Endodermal cell (in vitro differentiated cells): ENCODE results near the gene MPPED2. TPM values are rescaled to one million over a fixed set of nuclear protein-coding genes. Genes with fewer than 3 reads are reported as not detected.

Source experiments
- DNase-seq: peaks from one replicate; pipeline ENCODE4 v3.0.0-alpha.2; 2017
- H3K27ac ChIP-seq: 2 replicates; pipeline ENCODE4 v1.5.1; 2013; ENCODE audit warnings: mild to moderate bottlenecking, low read depth, low read length, moderate library complexity
- H3K27me3 ChIP-seq: 2 replicates; pipeline ENCODE4 v1.6.1; 2013; ENCODE audit warnings: mild to moderate bottlenecking, low read length, moderate library complexity; ENCODE audit not compliant: insufficient read depth, control insufficient read depth, poor library complexity, severe bottlenecking
- H3K36me3 ChIP-seq: 2 replicates; pipeline ENCODE4 v1.7.0; 2013; ENCODE audit warnings: mild to moderate bottlenecking, low read length, moderate library complexity; ENCODE audit not compliant: control insufficient read depth, insufficient read depth
- H3K4me1 ChIP-seq: one replicate; pipeline ENCODE4 v1.7.0; 2013; ENCODE audit warnings: low read length; ENCODE audit not compliant: control insufficient read depth, insufficient read depth
- H3K4me3 ChIP-seq: 2 replicates; pipeline ENCODE4 v1.5.1; 2013; ENCODE audit warnings: mild to moderate bottlenecking, low read length, moderate library complexity
- H3K9ac ChIP-seq: 2 replicates; pipeline ENCODE4 v1.6.1; 2013; ENCODE audit warnings: mild to moderate bottlenecking, low read length, moderate library complexity; ENCODE audit not compliant: poor library complexity, severe bottlenecking; ENCODE audit errors: extremely low read depth
- H3K9me3 ChIP-seq: 2 replicates; pipeline ENCODE4 v1.6.1; 2013; ENCODE audit warnings: mild to moderate bottlenecking, low read length, moderate library complexity; ENCODE audit not compliant: control insufficient read depth
- H3K27ac Mint-ChIP-seq: 2 replicates; pipeline ENCODE4 v1.8.0; 2020; ENCODE audit warnings: mixed read lengths
- H3K27me3 Mint-ChIP-seq: 2 replicates; pipeline ENCODE4 v1.8.0; 2021; ENCODE audit warnings: mild to moderate bottlenecking, mixed read lengths; ENCODE audit not compliant: insufficient read depth
- H3K36me3 Mint-ChIP-seq: 2 replicates; pipeline ENCODE4 v1.8.0; 2020; ENCODE audit warnings: low read depth, mixed read lengths
- H3K4me1 Mint-ChIP-seq: 2 replicates; pipeline ENCODE4 v1.8.0; 2020; ENCODE audit warnings: mixed read lengths
- H3K4me3 Mint-ChIP-seq: 2 replicates; pipeline ENCODE4 v1.8.0; 2020; ENCODE audit warnings: mild to moderate bottlenecking, moderate library complexity, mixed read lengths
- H3K9me3 Mint-ChIP-seq: 2 replicates; pipeline ENCODE4 v1.8.0; 2020; ENCODE audit warnings: mild to moderate bottlenecking, mixed read lengths
- CTCF ChIP-seq: fragments of 200-600 bp; sonication (generic); conservative IDR thresholded peaks from 2 replicates; pipeline ENCODE4 v1.5.0; 2021; ENCODE audit warnings: antibody characterized with exemption, mild to moderate bottlenecking
- WGBS, 2 experiments: methylation state at CpG; one replicate each; pipeline versions ENCODE4 v1.1.5 to v1.1.7; 2013; ENCODE audit warnings: missing lambda C conversion rate in 2 of 2, mixed read lengths in 1 of 2; ENCODE audit not compliant: insufficient coverage in 1 of 2, insufficient read length in 1 of 2; 5-methylcytosine and 5-hydroxymethylcytosine counted together
- total RNA-seq, 2 donors: library from RNA; stranded (reverse); fragmentation: NEBNext Ultra II Directional in 1 of 2; extraction: Animal tissue kit (Norgen Biotek cat#: 25700) in 1 of 2; gene quantifications; 2 replicates in 1 of 2; 3 replicates in 1 of 2; pipeline ENCODE4 v1.2.1, GENCODE V29; 2021

Gene MPPED2
- total RNA-seq, 2 donors from 2014 or later, result 1.5 to 16.4 TPM

DNA sequence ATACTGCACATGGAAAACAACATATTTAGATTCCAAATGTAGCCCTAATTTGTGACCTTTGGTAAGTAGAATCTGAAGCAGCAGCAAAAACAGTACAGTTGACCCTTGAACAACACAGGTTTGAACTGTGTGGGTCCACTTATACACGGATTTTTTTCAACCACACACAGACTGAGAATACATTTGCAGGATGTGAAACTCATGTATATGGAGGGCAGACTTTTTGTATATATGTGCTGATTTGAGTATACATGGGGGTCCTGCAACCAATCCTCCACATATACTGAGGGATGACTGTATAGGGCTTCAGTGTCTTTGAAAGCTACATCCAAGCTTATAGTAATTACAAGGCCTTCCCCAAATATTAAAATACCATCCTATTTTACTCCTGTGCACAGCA lies 120.5 kb downstream of the MPPED2 start:
- Mint-ChIP-seq H3K36me3 (no peaks in the 10 kb centered on the region), H3K4me1 (peaks cover 21% of the 10 kb centered on the region), H3K27me3 (no peaks in the 10 kb centered on the region), H3K9me3 (no peaks in the 10 kb centered on the region), H3K27ac (no peak overlapping the region), H3K4me3 (no peak overlapping the region)
- H3K4me1 ChIP-seq, result no peaks in the 10 kb centered on the region
- WGBS, 2 experiments, result 100% methylated on average over 1 of the region's 1 CpG; no CpG with 5 or more reads in 1 of the 2 experiments
- H3K36me3 ChIP-seq, result no peaks in the 10 kb centered on the region
- no peaks in the 10 kb centered on the region for H3K9me3 ChIP-seq
- H3K4me3 ChIP-seq, result no peak overlapping the region
- H3K27me3 ChIP-seq, result no peaks in the 10 kb centered on the region
- no peak overlapping the region for H3K27ac ChIP-seq
- no peak for TF ChIP-seq CTCF
- DNase-seq, result no peak
- H3K9ac ChIP-seq, result no peak overlapping the region

GRCh38 chr11:30465192-30465591 lies 121.0 kb downstream of the MPPED2 start:
- Mint-ChIP-seq H3K4me1 (peaks cover 21% of the 10 kb centered on the region), H3K27ac (no peak overlapping the region), H3K36me3 (no peaks in the 10 kb centered on the region), H3K27me3 (no peaks in the 10 kb centered on the region), H3K9me3 (no peaks in the 10 kb centered on the region), H3K4me3 (no peak overlapping the region)
- 67 to 91% methylated on average over 1 to 2 of the region's 2 CpGs for WGBS, 2 experiments
- Histone ChIP-seq H3K4me3 (no peak overlapping the region), H3K27ac (no peak overlapping the region), H3K9me3 (no peaks in the 10 kb centered on the region), H3K27me3 (no peaks in the 10 kb centered on the region), H3K4me1 (no peaks in the 10 kb centered on the region), H3K9ac (no peak overlapping the region), H3K36me3 (no peaks in the 10 kb centered on the region)
- TF ChIP-seq CTCF, result no peak
- DNase-seq, result no peak

GRCh38 chr11:30463266-30463665 lies 122.9 kb downstream of the MPPED2 start:
- 92% methylated on average over 2 of the region's 2 CpGs; no CpG with 5 or more reads in 1 of the 2 experiments for WGBS, 2 experiments
- H3K9me3 ChIP-seq, result no peaks in the 10 kb centered on the region
- H3K27ac ChIP-seq, result no peak overlapping the region
- Mint-ChIP-seq H3K4me3 (no peak overlapping the region), H3K9me3 (no peaks in the 10 kb centered on the region), H3K36me3 (no peaks in the 10 kb centered on the region), H3K27me3 (no peaks in the 10 kb centered on the region), H3K27ac (no peak overlapping the region), H3K4me1 (peaks cover 21% of the 10 kb centered on the region)
- H3K9ac ChIP-seq, result no peak overlapping the region
- no peaks in the 10 kb centered on the region for H3K27me3 ChIP-seq
- no peaks in the 10 kb centered on the region for H3K36me3 ChIP-seq
- TF ChIP-seq CTCF, result peak; percentile 14
- H3K4me3 ChIP-seq, result no peak overlapping the region
- no peaks in the 10 kb centered on the region for H3K4me1 ChIP-seq
- no peak for DNase-seq
